Measurements from ENCODE around the gene PCGF5. TPM values are rescaled to one million over a fixed set of nuclear protein-coding genes. Genes with fewer than 3 reads are reported as not detected.

PCGF5 gene
- total and polyA plus RNA-seq, 4 donors, result 18.9 to 55.5 (median 32.2) TPM

DNA sequence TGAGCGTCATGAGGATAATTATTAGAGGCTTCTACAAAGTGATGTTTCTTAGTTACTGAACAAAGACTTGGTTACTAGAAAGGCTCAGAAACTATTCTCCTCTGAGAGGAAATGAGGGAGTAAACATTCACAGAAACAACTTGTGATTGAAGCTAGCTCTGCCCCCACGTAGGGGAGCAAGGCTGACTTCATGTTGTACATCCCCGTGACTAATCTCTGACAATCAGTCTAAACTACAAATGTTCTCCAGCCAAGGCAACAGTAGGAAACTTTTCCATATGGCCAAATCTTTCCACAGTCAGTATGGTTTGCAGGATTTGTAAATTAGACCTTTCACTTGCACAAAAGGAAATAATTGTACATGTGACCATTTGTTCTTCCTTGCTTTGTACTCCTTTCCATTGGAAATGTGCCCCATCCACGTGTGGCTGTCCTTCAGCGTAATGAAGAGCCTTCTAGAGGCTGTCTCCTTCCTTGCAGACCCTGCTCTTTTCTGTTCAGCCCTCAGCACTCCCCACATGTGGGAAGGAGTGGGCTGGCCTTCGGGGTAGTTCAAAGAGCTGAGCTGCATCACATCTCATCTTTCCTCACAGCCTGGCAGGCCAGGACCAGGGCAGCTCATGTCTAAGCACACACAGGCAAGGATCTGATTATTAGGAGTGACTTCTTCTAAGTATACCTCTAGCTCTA, 93.5 kb downstream of the PCGF5 start (continued):
- TF ChIP-seq, protein P1, sequence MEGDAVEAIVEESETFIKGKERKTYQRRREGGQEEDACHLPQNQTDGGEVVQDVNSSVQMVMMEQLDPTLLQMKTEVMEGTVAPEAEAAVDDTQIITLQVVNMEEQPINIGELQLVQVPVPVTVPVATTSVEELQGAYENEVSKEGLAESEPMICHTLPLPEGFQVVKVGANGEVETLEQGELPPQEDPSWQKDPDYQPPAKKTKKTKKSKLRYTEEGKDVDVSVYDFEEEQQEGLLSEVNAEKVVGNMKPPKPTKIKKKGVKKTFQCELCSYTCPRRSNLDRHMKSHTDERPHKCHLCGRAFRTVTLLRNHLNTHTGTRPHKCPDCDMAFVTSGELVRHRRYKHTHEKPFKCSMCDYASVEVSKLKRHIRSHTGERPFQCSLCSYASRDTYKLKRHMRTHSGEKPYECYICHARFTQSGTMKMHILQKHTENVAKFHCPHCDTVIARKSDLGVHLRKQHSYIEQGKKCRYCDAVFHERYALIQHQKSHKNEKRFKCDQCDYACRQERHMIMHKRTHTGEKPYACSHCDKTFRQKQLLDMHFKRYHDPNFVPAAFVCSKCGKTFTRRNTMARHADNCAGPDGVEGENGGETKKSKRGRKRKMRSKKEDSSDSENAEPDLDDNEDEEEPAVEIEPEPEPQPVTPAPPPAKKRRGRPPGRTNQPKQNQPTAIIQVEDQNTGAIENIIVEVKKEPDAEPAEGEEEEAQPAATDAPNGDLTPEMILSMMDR (IDR thresholded peaks at IDR 0.05; ENCODE audit: low read depth, low read length, missing input control), result no peak
- TF ChIP-seq HNF4A (conservative IDR thresholded peaks at IDR 0.05) (no peak), FOXA1 (IDR thresholded peaks at IDR 0.05) (no peak), GABPA (IDR thresholded peaks at IDR 0.05 in 1 of 2, conservative IDR thresholded peaks at IDR 0.05 in 1 of 2) (no peak)

DNA sequence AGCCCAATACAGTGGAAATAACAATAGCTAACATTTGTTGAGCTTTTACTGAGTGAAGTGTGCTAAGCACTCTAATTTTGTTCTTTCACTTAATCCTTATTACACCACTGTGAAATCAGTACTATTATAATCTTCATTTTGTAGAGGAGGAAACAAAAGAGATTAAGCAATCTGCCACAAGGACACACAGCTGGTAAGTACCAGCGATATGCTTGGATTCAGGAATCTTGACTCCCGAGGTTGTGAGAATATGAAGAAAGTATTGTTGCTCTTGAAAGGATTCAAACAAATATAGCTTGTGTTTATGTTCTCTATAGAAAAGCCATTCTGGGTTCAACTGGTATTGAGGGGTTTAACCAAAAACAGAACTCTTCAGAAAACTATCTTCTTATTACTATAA, 96.0 kb downstream of the PCGF5 start:
- no peak for DNase-seq (ENCODE audit: low spot score)
- no peaks in the 10 kb centered on the region for H3K36me3 ChIP-seq (ENCODE audit: control insufficient read depth in 4 of 4, insufficient read depth in 3 of 4, low read depth in 1 of 4, low read length in 3 of 4)
- H3K27me3 ChIP-seq (ENCODE audit: control insufficient read depth in 4 of 4, insufficient read depth in 4 of 4, low read length in 3 of 4), result no peaks in the 10 kb centered on the region
- no peaks in the 10 kb centered on the region for H3K4me1 ChIP-seq (ENCODE audit: control insufficient read depth in 4 of 4, insufficient read depth in 4 of 4, low read length in 3 of 4)
- TF ChIP-seq, protein P2, sequence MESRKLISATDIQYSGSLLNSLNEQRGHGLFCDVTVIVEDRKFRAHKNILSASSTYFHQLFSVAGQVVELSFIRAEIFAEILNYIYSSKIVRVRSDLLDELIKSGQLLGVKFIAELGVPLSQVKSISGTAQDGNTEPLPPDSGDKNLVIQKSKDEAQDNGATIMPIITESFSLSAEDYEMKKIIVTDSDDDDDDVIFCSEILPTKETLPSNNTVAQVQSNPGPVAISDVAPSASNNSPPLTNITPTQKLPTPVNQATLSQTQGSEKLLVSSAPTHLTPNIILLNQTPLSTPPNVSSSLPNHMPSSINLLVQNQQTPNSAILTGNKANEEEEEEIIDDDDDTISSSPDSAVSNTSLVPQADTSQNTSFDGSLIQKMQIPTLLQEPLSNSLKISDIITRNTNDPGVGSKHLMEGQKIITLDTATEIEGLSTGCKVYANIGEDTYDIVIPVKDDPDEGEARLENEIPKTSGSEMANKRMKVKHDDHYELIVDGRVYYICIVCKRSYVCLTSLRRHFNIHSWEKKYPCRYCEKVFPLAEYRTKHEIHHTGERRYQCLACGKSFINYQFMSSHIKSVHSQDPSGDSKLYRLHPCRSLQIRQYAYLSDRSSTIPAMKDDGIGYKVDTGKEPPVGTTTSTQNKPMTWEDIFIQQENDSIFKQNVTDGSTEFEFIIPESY (IDR thresholded peaks at IDR 0.05), result no peak
- no peak for TF ChIP-seq YY1 (IDR thresholded peaks at IDR 0.05)
- no peak for TF ChIP-seq EGR1 (IDR thresholded peaks at IDR 0.05; ENCODE audit: low read depth in 2 of 2)
- no peak for TF ChIP-seq JUND (IDR thresholded peaks at IDR 0.05)
- TF ChIP-seq, protein P3, sequence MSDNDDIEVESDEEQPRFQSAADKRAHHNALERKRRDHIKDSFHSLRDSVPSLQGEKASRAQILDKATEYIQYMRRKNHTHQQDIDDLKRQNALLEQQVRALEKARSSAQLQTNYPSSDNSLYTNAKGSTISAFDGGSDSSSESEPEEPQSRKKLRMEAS (IDR thresholded peaks at IDR 0.05), result no peak
- no peak for TF ChIP-seq FOXA2 (IDR thresholded peaks at IDR 0.05)
- TF ChIP-seq NR2F2 (IDR thresholded peaks at IDR 0.05), result no peak
- no peak for TF ChIP-seq GABPA (IDR thresholded peaks at IDR 0.05 in 1 of 2, conservative IDR thresholded peaks at IDR 0.05 in 1 of 2)
- TF ChIP-seq RAD21 (IDR thresholded peaks at IDR 0.05), result no peak
- TF ChIP-seq FOXA1 (IDR thresholded peaks at IDR 0.05), result no peak
- TF ChIP-seq, protein P4, sequence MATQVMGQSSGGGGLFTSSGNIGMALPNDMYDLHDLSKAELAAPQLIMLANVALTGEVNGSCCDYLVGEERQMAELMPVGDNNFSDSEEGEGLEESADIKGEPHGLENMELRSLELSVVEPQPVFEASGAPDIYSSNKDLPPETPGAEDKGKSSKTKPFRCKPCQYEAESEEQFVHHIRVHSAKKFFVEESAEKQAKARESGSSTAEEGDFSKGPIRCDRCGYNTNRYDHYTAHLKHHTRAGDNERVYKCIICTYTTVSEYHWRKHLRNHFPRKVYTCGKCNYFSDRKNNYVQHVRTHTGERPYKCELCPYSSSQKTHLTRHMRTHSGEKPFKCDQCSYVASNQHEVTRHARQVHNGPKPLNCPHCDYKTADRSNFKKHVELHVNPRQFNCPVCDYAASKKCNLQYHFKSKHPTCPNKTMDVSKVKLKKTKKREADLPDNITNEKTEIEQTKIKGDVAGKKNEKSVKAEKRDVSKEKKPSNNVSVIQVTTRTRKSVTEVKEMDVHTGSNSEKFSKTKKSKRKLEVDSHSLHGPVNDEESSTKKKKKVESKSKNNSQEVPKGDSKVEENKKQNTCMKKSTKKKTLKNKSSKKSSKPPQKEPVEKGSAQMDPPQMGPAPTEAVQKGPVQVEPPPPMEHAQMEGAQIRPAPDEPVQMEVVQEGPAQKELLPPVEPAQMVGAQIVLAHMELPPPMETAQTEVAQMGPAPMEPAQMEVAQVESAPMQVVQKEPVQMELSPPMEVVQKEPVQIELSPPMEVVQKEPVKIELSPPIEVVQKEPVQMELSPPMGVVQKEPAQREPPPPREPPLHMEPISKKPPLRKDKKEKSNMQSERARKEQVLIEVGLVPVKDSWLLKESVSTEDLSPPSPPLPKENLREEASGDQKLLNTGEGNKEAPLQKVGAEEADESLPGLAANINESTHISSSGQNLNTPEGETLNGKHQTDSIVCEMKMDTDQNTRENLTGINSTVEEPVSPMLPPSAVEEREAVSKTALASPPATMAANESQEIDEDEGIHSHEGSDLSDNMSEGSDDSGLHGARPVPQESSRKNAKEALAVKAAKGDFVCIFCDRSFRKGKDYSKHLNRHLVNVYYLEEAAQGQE (IDR thresholded peaks at IDR 0.05), result no peak
- no peak for TF ChIP-seq HNF4A (conservative IDR thresholded peaks at IDR 0.05)
- TF ChIP-seq, protein P5, sequence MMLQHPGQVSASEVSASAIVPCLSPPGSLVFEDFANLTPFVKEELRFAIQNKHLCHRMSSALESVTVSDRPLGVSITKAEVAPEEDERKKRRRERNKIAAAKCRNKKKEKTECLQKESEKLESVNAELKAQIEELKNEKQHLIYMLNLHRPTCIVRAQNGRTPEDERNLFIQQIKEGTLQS (IDR thresholded peaks at IDR 0.05), result no peak
- no peak for TF ChIP-seq TAF1 (conservative IDR thresholded peaks at IDR 0.05)
- no peak for TF ChIP-seq HNF4G (IDR thresholded peaks at IDR 0.05)
- TF ChIP-seq RXRA (IDR thresholded peaks at IDR 0.05), result no peak
- TF ChIP-seq SP1 (IDR thresholded peaks at IDR 0.05), result no peak
- 58% methylated on average over 2 of the region's 2 CpGs for WGBS
- no peaks in the 10 kb centered on the region for H3K9me3 ChIP-seq (ENCODE audit: control insufficient read depth in 4 of 4, low read length in 3 of 4)
- no peak overlapping the region for H3K9ac ChIP-seq (ENCODE audit: low read depth in 1 of 2, low read length in 2 of 2)
- no peak overlapping the region for H3K4me3 ChIP-seq (ENCODE audit: low read depth in 1 of 3, low read length in 3 of 3)
- H3K27ac ChIP-seq (ENCODE audit: low read depth in 1 of 2, low read length in 2 of 2), result no peak overlapping the region

Measured in liver (tissue), 9 donors.